GM10248 (cell line): ENCODE measurements around the gene CDK5RAP2.

ENCODE experiments used
- CTCF ChIA-PET: fragments of 300-600 bp; sonication (Branson Sonifier 250); formaldehyde crosslinking; extraction: SDS; loops from one replicate; lab custom pipeline; 2021; ENCODE audit warnings: antibody characterized with exemption; lab: Yijun Ruan, JAX
- POLR2A ChIA-PET: fragments of 350-650 bp; sonication (Branson Sonifier 250); formaldehyde crosslinking; extraction: SDS; loops from one replicate; lab custom pipeline; 2020; ENCODE audit warnings: antibody characterized with exemption; lab: Yijun Ruan, JAX
- DNase-seq: peaks from one replicate; pipeline ENCODE4 v3.0.0; 2012; ENCODE audit errors: extremely low spot score
- CTCF ChIP-seq: IDR thresholded peaks from 2 replicates; pipeline ENCODE4 v1.5.1; 2012; ENCODE audit warnings: mild to moderate bottlenecking, low read depth; ENCODE audit errors: extremely low read depth, missing control alignments, control extremely low read depth

CDK5RAP2 gene

GRCh38 chr9:120408680-120409258 lies 171.2 kb downstream of the CDK5RAP2 start:
- POLR2A ChIA-PET: no interaction called here
- CTCF ChIA-PET: interaction anchor here (0.8 kb wide), 1 partner anchor 15 kb away, joined by 3 read pairs; no protein-coding TSS in a partner anchor
- DNase-seq: no peak
- no peak for TF ChIP-seq CTCF

GRCh38 chr9:120405860-120406259 lies 174.1 kb downstream of the CDK5RAP2 start:
- ChIA-PET POLR2A (no interaction called here), CTCF (no interaction called here)
- DNase-seq: no peak
- no peak for TF ChIP-seq CTCF

GRCh38 chr9:120405134-120405533 lies 174.8 kb downstream of the CDK5RAP2 start:
- no peak for DNase-seq

GRCh38 chr9:120403543-120403856 lies 176.5 kb downstream of the CDK5RAP2 start:
- no peak for DNase-seq
- POLR2A ChIA-PET: no interaction called here
- CTCF ChIA-PET: interaction anchor here (0.9 kb wide), 1 partner anchor 18 kb away, joined by 3 read pairs; no protein-coding TSS in a partner anchor
- no peak for TF ChIP-seq CTCF

More at GRCh38 chr9:120405134-120405533, 174.8 kb downstream of the CDK5RAP2 start:
- ChIA-PET POLR2A (no interaction called here), CTCF (no interaction called here)
- TF ChIP-seq CTCF: no peak

GRCh38 chr9:120402741-120403542 lies 177.0 kb downstream of the CDK5RAP2 start:
- POLR2A ChIA-PET: no interaction called here

GRCh38 chr9:120399940-120400339 lies 180.0 kb downstream of the CDK5RAP2 start:
- ChIA-PET POLR2A (no interaction called here), CTCF (no interaction called here)
- TF ChIP-seq CTCF: no peak
- DNase-seq: no peak

More at GRCh38 chr9:120402741-120403542, 177.0 kb downstream of the CDK5RAP2 start:
- TF ChIP-seq CTCF: no peak
- CTCF ChIA-PET: interaction anchor here (0.9 kb wide), 1 partner anchor 19 kb away, joined by 3 read pairs; no protein-coding TSS in a partner anchor
- DNase-seq: no peak
